Esophagus squamous epithelium (tissue), 5 donors: ENCODE measurements around the gene PNKD. TPM values are rescaled to one million over a fixed set of nuclear protein-coding genes. Genes with fewer than 3 reads are reported as not detected.

ENCODE experiments used
- DNase-seq: peaks from one replicate; lab custom pipeline; 2025; lab: John Stamatoyannopoulos, UW
- H3K27ac ChIP-seq, 4 donors: fragments of 200-600 bp; sonication (generic); one replicate each; pipeline ENCODE4 v1.5.1; 2016 to 2019; ENCODE audit warnings: mild to moderate bottlenecking in 1 of 4
- H3K27me3 ChIP-seq, 4 donors: fragments of 200-600 bp; sonication (generic); 1 replicate in 3 of 4; 2 replicates in 1 of 4; pipeline versions ENCODE4 v1.5.1 to v1.6.0; 2017 to 2021; ENCODE audit warnings: antibody characterized with exemption in 1 of 4
- H3K36me3 ChIP-seq, 3 donors: fragments of 200-600 bp; sonication (generic); one replicate each; pipeline ENCODE4 v1.5.1; 2016 to 2019
- H3K4me1 ChIP-seq, 3 donors: fragments of 200-600 bp; sonication (generic); one replicate each; pipeline ENCODE4 v1.5.1; 2017 to 2019
- H3K4me3 ChIP-seq, 4 donors: fragments of 200-600 bp; sonication (generic); 1 replicate in 3 of 4; 2 replicates in 1 of 4; pipeline ENCODE4 v1.5.1; 2016 to 2019; ENCODE audit warnings: mild to moderate bottlenecking in 2 of 4, moderate library complexity in 1 of 4
- H3K9me3 ChIP-seq, 3 donors: fragments of 200-600 bp; sonication (generic); one replicate each; pipeline ENCODE4 v1.5.1; 2016 to 2019
- POLR2A ChIP-seq, 4 donors: fragments of 450-650 bp; IDR thresholded peaks; one replicate each; pipeline ENCODE4 v1.6.1; 2017; ENCODE audit warnings: antibody characterized with exemption in 4 of 4, mild to moderate bottlenecking in 4 of 4, moderate library complexity in 3 of 4
- WGBS, 2 donors: methylation state at CpG; one replicate each; pipeline ENCODE4 v1.1.5; 2018; 5-methylcytosine and 5-hydroxymethylcytosine counted together
- intact Hi-C: fragments of 100-400 bp; cut with DNase I; formaldehyde crosslinking; loops from one replicate; pipeline ENCODE4 v1.15.0; 2022
- total RNA-seq, 4 donors: library from RNA; depleted of rRNA; stranded (reverse); fragments of >200 nt; gene quantifications; one replicate each; pipeline ENCODE4 v1.1.0, GENCODE V29; 2016
- TF ChIP-seq, protein P1 (sequence below), 6 experiments: fragments of 450-650 bp in 4 of 6; fragments of 200-600 bp in 2 of 6; sonication (generic) in 2 of 6; IDR thresholded peaks; one replicate each; pipeline ENCODE4 v1.5.1; 2016 to 2019; ENCODE audit warnings: antibody characterized with exemption in 6 of 6, mild to moderate bottlenecking in 4 of 6, moderate library complexity in 4 of 6
- donor health status: DM: yes; HTN: yes; CAD: no.

The PNKD gene
- total RNA-seq, 4 donors from 2014 or later = 19.7 to 34.3 (median 28.0) TPM

GRCh38 chr2:218295029-218295428 is 24.7 kb downstream of the PNKD start:
- Histone ChIP-seq H3K27ac (peak overlapping the region; percentile 77 to 98 (median 96)), H3K36me3 (no peaks in the 10 kb centered on the region), H3K27me3 (no peaks in the 10 kb centered on the region), H3K4me3 (peak overlapping the region in 1 of 4 donors; percentile 7), H3K4me1 (peaks cover 31 to 86% (median 66%) of the 10 kb centered on the region in 3 donors), H3K9me3 (no peaks in the 10 kb centered on the region)
- TF ChIP-seq, protein P1, sequence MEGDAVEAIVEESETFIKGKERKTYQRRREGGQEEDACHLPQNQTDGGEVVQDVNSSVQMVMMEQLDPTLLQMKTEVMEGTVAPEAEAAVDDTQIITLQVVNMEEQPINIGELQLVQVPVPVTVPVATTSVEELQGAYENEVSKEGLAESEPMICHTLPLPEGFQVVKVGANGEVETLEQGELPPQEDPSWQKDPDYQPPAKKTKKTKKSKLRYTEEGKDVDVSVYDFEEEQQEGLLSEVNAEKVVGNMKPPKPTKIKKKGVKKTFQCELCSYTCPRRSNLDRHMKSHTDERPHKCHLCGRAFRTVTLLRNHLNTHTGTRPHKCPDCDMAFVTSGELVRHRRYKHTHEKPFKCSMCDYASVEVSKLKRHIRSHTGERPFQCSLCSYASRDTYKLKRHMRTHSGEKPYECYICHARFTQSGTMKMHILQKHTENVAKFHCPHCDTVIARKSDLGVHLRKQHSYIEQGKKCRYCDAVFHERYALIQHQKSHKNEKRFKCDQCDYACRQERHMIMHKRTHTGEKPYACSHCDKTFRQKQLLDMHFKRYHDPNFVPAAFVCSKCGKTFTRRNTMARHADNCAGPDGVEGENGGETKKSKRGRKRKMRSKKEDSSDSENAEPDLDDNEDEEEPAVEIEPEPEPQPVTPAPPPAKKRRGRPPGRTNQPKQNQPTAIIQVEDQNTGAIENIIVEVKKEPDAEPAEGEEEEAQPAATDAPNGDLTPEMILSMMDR (IDR thresholded peaks at IDR 0.05) = no peak
- TF ChIP-seq POLR2A (IDR thresholded peaks at IDR 0.05) = no peak
- intact Hi-C loops = no loop called here
- no peak for DNase-seq
- 32 to 56% methylated on average over 7 of the region's 7 CpGs for WGBS, 2 donors

GRCh38 chr2:218296200-218296599 is 25.9 kb downstream of the PNKD start:
- DNase-seq = no peak
- Histone ChIP-seq H3K4me3 (no peak overlapping the region), H3K36me3 (no peaks in the 10 kb centered on the region), H3K27ac (peak overlapping the region; percentile 77 to 98 (median 96)), H3K4me1 (peaks cover 31 to 77% (median 58%) of the 10 kb centered on the region in 3 donors), H3K9me3 (no peaks in the 10 kb centered on the region), H3K27me3 (no peaks in the 10 kb centered on the region)
- intact Hi-C loops = no loop called here
- WGBS, 2 donors = 58 to 90% methylated on average over 1 of the region's 1 CpG
- TF ChIP-seq, protein P1 (IDR thresholded peaks at IDR 0.05) = no peak
- no peak for TF ChIP-seq POLR2A (IDR thresholded peaks at IDR 0.05)

- TF ChIP-seq, protein P1 (IDR thresholded peaks at IDR 0.05) = no peak
- TF ChIP-seq POLR2A (IDR thresholded peaks at IDR 0.05) = no peak
- Histone ChIP-seq H3K27ac (peak overlapping the region; percentile 85 to 98 (median 96)), H3K4me1 (peaks cover 31 to 76% (median 56%) of the 10 kb centered on the region in 3 donors), H3K27me3 (no peaks in the 10 kb centered on the region), H3K9me3 (no peaks in the 10 kb centered on the region), H3K36me3 (no peaks in the 10 kb centered on the region), H3K4me3 (no peak overlapping the region)
- DNase-seq = no peak
- 72 to 85% methylated on average over 2 to 7 of the region's 7 CpGs for WGBS, 2 donors
- intact Hi-C loops = no loop called here
Observed at GRCh38 chr2:218296847-218297246, 26.5 kb downstream of the PNKD start.

DNA sequence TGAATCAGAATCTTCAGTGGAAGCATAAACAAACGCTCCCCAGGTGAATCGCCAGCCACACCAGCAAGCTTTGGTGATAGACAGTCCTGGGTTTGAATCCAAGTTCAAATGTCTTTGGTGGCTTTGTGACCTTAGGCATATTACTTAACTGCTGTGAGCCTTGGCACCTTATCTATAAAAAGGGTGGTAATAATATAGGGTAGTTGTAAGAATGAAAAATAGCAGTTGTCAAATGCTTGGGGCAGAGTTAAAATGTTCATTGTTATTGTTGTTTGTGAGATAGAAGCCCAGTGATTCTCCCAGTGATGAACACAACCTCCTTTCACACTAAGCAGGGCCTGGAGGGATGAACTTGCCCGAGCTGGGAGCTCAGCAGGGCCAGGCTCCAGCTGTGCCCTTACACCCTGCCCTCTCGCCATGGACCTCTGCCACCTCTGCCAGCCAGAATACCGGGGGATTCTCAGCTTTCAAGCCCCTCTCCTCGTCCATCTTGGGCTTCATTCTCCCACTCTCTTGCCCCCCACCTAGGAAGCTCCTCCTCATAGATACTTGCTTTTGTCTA is 28.1 kb downstream of the PNKD start:
- Histone ChIP-seq H3K4me3 (no peak overlapping the region), H3K27me3 (no peaks in the 10 kb centered on the region), H3K27ac (peak overlapping the region; percentile 85 to 98 (median 96)), H3K9me3 (no peaks in the 10 kb centered on the region), H3K4me1 (peaks cover 25 to 66% (median 49%) of the 10 kb centered on the region in 3 donors), H3K36me3 (no peaks in the 10 kb centered on the region)
- TF ChIP-seq, protein P1 (IDR thresholded peaks at IDR 0.05) = no peak
- peak in 1 of 4 donors; percentile 11 for TF ChIP-seq POLR2A (IDR thresholded peaks at IDR 0.05)
- intact Hi-C loops = no loop called here
- WGBS, 2 donors = 38 to 41% methylated on average over 6 of the region's 6 CpGs
- DNase-seq = no peak

DNA sequence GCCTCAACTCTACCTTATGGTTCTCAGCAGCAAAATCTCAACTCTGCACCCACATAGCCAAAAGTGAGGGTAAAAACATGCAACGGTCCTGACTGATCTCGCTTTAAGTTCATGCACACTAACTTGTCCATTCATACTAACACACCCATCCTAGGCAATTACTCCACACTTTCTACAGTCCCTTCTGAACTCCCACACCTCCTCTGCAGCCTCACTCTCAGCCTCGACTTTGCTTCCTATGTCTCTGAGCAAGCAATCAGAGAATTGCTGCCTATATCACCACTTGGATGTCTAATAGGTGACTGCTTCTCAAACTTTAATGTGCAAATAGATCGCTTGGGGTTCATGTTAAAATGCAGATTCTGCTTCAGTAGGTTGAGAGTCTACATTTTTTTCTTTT is 29.8 kb downstream of the PNKD start:
- intact Hi-C loops = no loop called here
- Histone ChIP-seq H3K27me3 (no peaks in the 10 kb centered on the region), H3K4me3 (no peak overlapping the region), H3K9me3 (no peaks in the 10 kb centered on the region), H3K36me3 (no peaks in the 10 kb centered on the region), H3K27ac (no peak overlapping the region), H3K4me1 (peaks cover 10 to 49% (median 32%) of the 10 kb centered on the region in 3 donors)
- WGBS, 2 donors = 74 to 77% methylated on average over 4 of the region's 4 CpGs
- TF ChIP-seq POLR2A (IDR thresholded peaks at IDR 0.05) = no peak
- TF ChIP-seq, protein P1 (IDR thresholded peaks at IDR 0.05) = no peak
- no peak for DNase-seq
